HG02852 (cell line): ENCODE data around the gene LRP1-AS.

ENCODE experiments used
- ATAC-seq: cut with Tn5 transposase; IDR thresholded peaks from one replicate; pipeline ENCODE4 v1.9.1; 2021; ENCODE audit warnings: mild to moderate bottlenecking, moderate library complexity; ENCODE audit not compliant: unreplicated experiment

Gene LRP1-AS

GRCh38 chr12:57101892-57102695 is 45.3 kb downstream of the LRP1-AS start:
- ATAC-seq, result no peak

- no peak for ATAC-seq
Observed at GRCh38 chr12:57099766-57100165, 47.7 kb downstream of the LRP1-AS start.

GRCh38 chr12:57099047-57099714 is 48.2 kb downstream of the LRP1-AS start:
- no peak for ATAC-seq

GRCh38 chr12:57098546-57098945 is 48.9 kb downstream of the LRP1-AS start:
- no peak for ATAC-seq

- no peak for ATAC-seq
Observed at GRCh38 chr12:57097554-57097835, 49.9 kb downstream of the LRP1-AS start.

- no peak for ATAC-seq
Observed at GRCh38 chr12:57096748-57097553, 50.5 kb downstream of the LRP1-AS start.

GRCh38 chr12:57096099-57096572 is 51.3 kb downstream of the LRP1-AS start:
- ATAC-seq, result no peak

GRCh38 chr12:57095440-57095839 is 52.0 kb downstream of the LRP1-AS start:
- no peak for ATAC-seq
